Measurements from ENCODE around the gene SVOPL. TPM values are rescaled to one million over a fixed set of nuclear protein-coding genes. Genes with fewer than 3 reads are reported as not detected.

SVOPL gene
- total and polyA plus RNA-seq, 9 of the 15 experiments (the other 6 are each of a cell fraction or from before 2014, with no cell fraction given): 0.13 to 0.42 (median 0.20) TPM; not detected in 6

GRCh38 chr7:138584696-138585095 is 116.5 kb downstream of the SVOPL start (continued):
- TF ChIP-seq SRSF1 (IDR thresholded peaks at IDR 0.05; ENCODE audit: low read depth, low read length) (no peak), ZNF12 (CRISPR knock-in tag; IDR thresholded peaks at IDR 0.05) (no peak), ZNF699 (CRISPR knock-in tag; IDR thresholded peaks at IDR 0.05; ENCODE audit: insufficient replicate concordance) (no peak), ZC3H4 (CRISPR knock-in tag; IDR thresholded peaks at IDR 0.05; ENCODE audit: borderline replicate concordance) (no peak), CREB3L1 (IDR thresholded peaks at IDR 0.05; ENCODE audit: borderline replicate concordance, low read depth) (no peak), ZNF146 (CRISPR knock-in tag; IDR thresholded peaks at IDR 0.05; ENCODE audit: unreplicated experiment) (no peak), U2AF2 (optimal IDR thresholded peaks at IDR 0.05; ENCODE audit: low read depth, low read length) (no peak), KDM5B (IDR thresholded peaks at IDR 0.05; ENCODE audit: insufficient replicate concordance, low read depth, low read length) (no peak), PKNOX1 (IDR thresholded peaks at IDR 0.05) (no peak), PATZ1 (CRISPR knock-in tag; IDR thresholded peaks at IDR 0.05; ENCODE audit: borderline replicate concordance) (no peak), MCM3 (IDR thresholded peaks at IDR 0.05) (no peak), ZKSCAN3 (CRISPR knock-in tag; IDR thresholded peaks at IDR 0.05) (no peak), ZNF707 (CRISPR knock-in tag; conservative IDR thresholded peaks at IDR 0.05) (no peak), IRF9 (tag; IDR thresholded peaks at IDR 0.05) (no peak), SREBF2 (CRISPR knock-in tag; IDR thresholded peaks at IDR 0.05) (no peak), ZNF655 (CRISPR knock-in tag; IDR thresholded peaks at IDR 0.05) (no peak)

Measured in K562 (cell line).